GM23248 (cell line): ENCODE measurements around the gene GATAD2A. TPM values are rescaled to one million over a fixed set of nuclear protein-coding genes. Genes with fewer than 3 reads are reported as not detected.

Source experiments
- DNase-seq: peaks from one replicate; pipeline ENCODE4 v3.0.0-alpha.2; 2015
- H2AFZ ChIP-seq: fragments of 200-600 bp; sonication (generic); 2 replicates; pipeline ENCODE4 v1.6.1; 2016; ENCODE audit warnings: antibody characterized with exemption
- H3F3A ChIP-seq: fragments of 200-600 bp; sonication (generic); 2 replicates; pipeline ENCODE4 v1.6.1; 2016; ENCODE audit warnings: mild to moderate bottlenecking, antibody characterized with exemption, mixed run types; ENCODE audit not compliant: insufficient read depth
- H3K27ac ChIP-seq: fragments of 200-600 bp; sonication (generic); 2 replicates; pipeline ENCODE4 v1.5.1; 2016; ENCODE audit warnings: mild to moderate bottlenecking
- H3K27me3 ChIP-seq: fragments of 200-600 bp; sonication (generic); replicated peaks from 2 replicates; pipeline ENCODE4 v1.6.1; 2016; ENCODE audit warnings: mild to moderate bottlenecking; ENCODE audit not compliant: insufficient read depth
- H3K36me3 ChIP-seq: fragments of 200-600 bp; sonication (generic); 2 replicates; pipeline ENCODE4 v1.6.1; 2016; ENCODE audit warnings: low read depth, mild to moderate bottlenecking
- H3K4me1 ChIP-seq: fragments of 200-600 bp; sonication (generic); 2 replicates; pipeline ENCODE4 v1.6.1; 2016; ENCODE audit warnings: mild to moderate bottlenecking; ENCODE audit not compliant: insufficient read depth
- H3K4me2 ChIP-seq: fragments of 200-600 bp; sonication (generic); one replicate; pipeline ENCODE4 v1.6.1; 2016; ENCODE audit warnings: mild to moderate bottlenecking; ENCODE audit not compliant: unreplicated experiment
- H3K4me3 ChIP-seq: fragments of 200-600 bp; sonication (generic); 2 replicates; pipeline ENCODE4 v1.5.1; 2016; ENCODE audit warnings: mild to moderate bottlenecking
- H3K79me2 ChIP-seq: fragments of 200-600 bp; sonication (generic); 2 replicates; pipeline ENCODE4 v1.6.1; 2016; ENCODE audit warnings: mild to moderate bottlenecking; ENCODE audit not compliant: insufficient read depth
- H3K9ac ChIP-seq: fragments of 200-600 bp; sonication (generic); 2 replicates; pipeline ENCODE4 v1.6.1; 2016; ENCODE audit warnings: mild to moderate bottlenecking
- H3K9me2 ChIP-seq: fragments of 200-600 bp; sonication (generic); 2 replicates; pipeline ENCODE4 v1.6.1; 2016; ENCODE audit warnings: mixed run types, mild to moderate bottlenecking, moderate library complexity; ENCODE audit not compliant: insufficient read depth
- H3K9me3 ChIP-seq: fragments of 200-600 bp; sonication (generic); one replicate; pipeline ENCODE4 v1.6.1; 2017; ENCODE audit warnings: low read depth
- H4K20me1 ChIP-seq: fragments of 200-600 bp; sonication (generic); 2 replicates; pipeline ENCODE4 v1.6.0; 2016; ENCODE audit not compliant: insufficient read depth
- EZH2 ChIP-seq: fragments of 200-600 bp; sonication (generic); IDR thresholded peaks from 2 replicates; pipeline ENCODE4 v1.6.1; 2018; ENCODE audit warnings: antibody characterized with exemption, mild to moderate bottlenecking; ENCODE audit not compliant: insufficient read depth, poor library complexity, severe bottlenecking
- EZH2phosphoT487 ChIP-seq: fragments of 200-600 bp; sonication (generic); IDR thresholded peaks from 2 replicates; pipeline ENCODE4 v1.6.1; 2018; ENCODE audit warnings: antibody characterized with exemption, moderate library complexity, mild to moderate bottlenecking, low read depth; ENCODE audit not compliant: insufficient read depth
- WGBS, 2 experiments: methylation state at CpG; one replicate each; pipeline ENCODE4 v1.1.6; 2015 to 2017; ENCODE audit warnings: low lambda C conversion rate in 2 of 2, low coverage in 1 of 2; ENCODE audit errors: missing lambda C conversion rate in 2 of 2; 5-methylcytosine and 5-hydroxymethylcytosine counted together
- in situ Hi-C: fragments of 300-500 bp; cut with MboI; formaldehyde crosslinking; loops from 2 replicates; pipeline ENCODE4 v1.15.0; 2020
- polyA plus RNA-seq: library from polyadenylated mRNA; unstranded; fragments of >200 nt; fragmentation: Nextera tagmentation; extraction: Ambion mirVana; gene quantifications from 2 replicates; pipeline ENCODE4 v1.2.1, GENCODE V29; 2016
- total RNA-seq: library from RNA; depleted of rRNA; stranded (reverse); fragments of >200 nt; shearing (Covaris generic); gene quantifications from 2 replicates; pipeline ENCODE4 v1.2.3, GENCODE V29; 2014

Gene GATAD2A
- total and polyA plus RNA-seq, 2 experiments from 2014 or later, result 15.4 to 52.1 TPM

DNA sequence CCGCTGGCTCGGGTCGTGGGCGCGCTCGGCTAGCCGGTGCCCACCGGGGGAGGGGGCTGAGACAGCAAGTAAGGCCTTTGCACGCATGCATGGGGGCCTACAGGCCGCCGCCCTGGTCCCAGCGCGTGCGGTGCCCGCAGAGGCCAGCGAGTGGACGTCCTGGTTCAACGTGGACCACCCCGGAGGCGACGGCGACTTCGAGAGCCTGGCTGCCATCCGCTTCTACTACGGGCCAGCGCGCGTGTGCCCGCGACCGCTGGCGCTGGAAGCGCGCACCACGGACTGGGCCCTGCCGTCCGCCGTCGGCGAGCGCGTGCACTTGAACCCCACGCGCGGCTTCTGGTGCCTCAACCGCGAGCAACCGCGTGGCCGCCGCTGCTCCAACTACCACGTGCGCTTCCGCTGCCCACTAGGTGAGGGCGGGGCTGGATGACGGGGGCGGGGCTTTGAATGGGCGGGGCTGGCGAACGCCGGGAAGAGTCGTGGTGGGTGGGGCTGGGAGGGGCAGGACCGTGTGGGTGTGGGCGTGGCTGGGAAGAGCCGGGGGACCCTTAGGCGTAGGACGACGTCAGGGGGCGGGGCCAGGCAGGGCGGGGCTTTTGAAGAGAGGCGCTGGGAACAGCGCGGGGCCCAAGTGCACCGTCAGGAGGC is 134.7 kb downstream of the GATAD2A start:
- TF ChIP-seq EZH2 (no peak), EZH2phosphoT487 (no peak)
- WGBS, 2 experiments, result 19 to 40% methylated on average over 30 to 57 of the region's 74 CpGs
- no peaks in the 10 kb centered on the region for H4K20me1 ChIP-seq
- DNase-seq, result peak; percentile 77
- H3K9me3 ChIP-seq, result no peaks in the 10 kb centered on the region
- no peaks in the 10 kb centered on the region for H3K27me3 ChIP-seq
- H3K79me2 ChIP-seq, result no peaks in the 10 kb centered on the region
- H3K4me2 ChIP-seq, result no peak overlapping the region
- H3K27ac ChIP-seq, result no peak overlapping the region
- H3F3A ChIP-seq, result no peaks in the 10 kb centered on the region
- no peaks in the 10 kb centered on the region for H3K36me3 ChIP-seq
- no peaks in the 10 kb centered on the region for H3K9me2 ChIP-seq
- 0 out of 2 replicates have a peak overlapping the region, but pooled peaks have one; percentile 27 for H2AFZ ChIP-seq
- no peak overlapping the region for H3K9ac ChIP-seq
- no peaks in the 10 kb centered on the region for H3K4me1 ChIP-seq
- H3K4me3 ChIP-seq, result no peak overlapping the region
- in situ Hi-C loops, result loop anchor here (25.0 kb wide), 2 partner anchors 397 to 697 kb away; no protein-coding TSS in a partner anchor

DNA sequence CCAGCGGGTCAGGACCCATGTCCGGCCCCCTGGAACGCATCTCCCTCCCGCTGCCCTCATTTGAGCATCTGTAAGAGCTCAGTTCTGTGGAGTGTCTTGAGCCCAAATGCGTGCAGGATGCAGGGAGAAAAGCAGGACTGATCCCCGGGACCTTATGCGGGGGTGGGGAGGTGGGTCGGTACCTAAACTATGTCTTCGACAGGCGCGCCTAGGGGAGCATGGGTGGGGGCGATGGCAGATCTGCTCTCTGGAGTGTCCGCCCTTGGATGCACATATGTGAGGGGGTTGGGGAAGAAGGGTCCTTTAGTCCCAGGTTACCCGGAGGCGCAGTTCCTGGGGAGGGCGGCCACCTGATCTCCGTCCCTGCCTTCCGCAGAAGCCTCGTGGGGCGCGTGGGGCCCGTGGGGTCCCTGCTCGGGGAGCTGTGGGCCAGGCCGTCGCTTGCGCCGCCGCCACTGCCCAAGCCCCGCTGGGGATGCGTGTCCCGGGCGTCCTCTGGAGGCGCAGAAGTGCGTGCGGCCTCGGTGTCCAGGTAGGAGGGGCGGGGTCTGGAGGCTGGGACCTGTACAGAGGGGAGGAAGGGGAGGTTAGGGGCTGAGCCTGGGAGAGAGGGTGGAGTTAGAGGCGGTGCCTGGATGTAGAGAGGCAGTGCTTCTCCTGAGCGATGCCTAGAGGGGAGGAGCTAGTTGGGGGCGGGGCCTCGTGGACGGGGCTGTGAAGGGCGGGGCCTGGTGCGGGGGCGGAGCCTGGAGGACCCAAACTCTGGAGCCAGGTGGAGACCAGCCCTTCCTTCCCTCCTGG is 135.4 kb downstream of the GATAD2A start:
- H3K36me3 ChIP-seq, result no peaks in the 10 kb centered on the region
- peak overlapping the region; percentile 16; the same call in 1 of the 2 replicates for H3K4me3 ChIP-seq
- H3K79me2 ChIP-seq, result no peaks in the 10 kb centered on the region
- no peaks in the 10 kb centered on the region for H4K20me1 ChIP-seq
- WGBS, 2 experiments, result 10 to 11% methylated on average over 33 to 45 of the region's 45 CpGs
- no peaks in the 10 kb centered on the region for H3K27me3 ChIP-seq
- H3F3A ChIP-seq, result no peaks in the 10 kb centered on the region
- H3K9me2 ChIP-seq, result no peaks in the 10 kb centered on the region
- H2AFZ ChIP-seq, result 0 out of 2 replicates have a peak overlapping the region, but pooled peaks have one; percentile 27
- TF ChIP-seq EZH2 (no peak), EZH2phosphoT487 (no peak)
- peak; percentile 65 for DNase-seq
- no peaks in the 10 kb centered on the region for H3K9me3 ChIP-seq
- in situ Hi-C loops, result loop anchor here (25.0 kb wide), 2 partner anchors 396 to 696 kb away; no protein-coding TSS in a partner anchor
- H3K4me2 ChIP-seq, result no peak overlapping the region
- H3K9ac ChIP-seq, result no peak overlapping the region
- H3K27ac ChIP-seq, result no peak overlapping the region
- H3K4me1 ChIP-seq, result no peaks in the 10 kb centered on the region

DNA sequence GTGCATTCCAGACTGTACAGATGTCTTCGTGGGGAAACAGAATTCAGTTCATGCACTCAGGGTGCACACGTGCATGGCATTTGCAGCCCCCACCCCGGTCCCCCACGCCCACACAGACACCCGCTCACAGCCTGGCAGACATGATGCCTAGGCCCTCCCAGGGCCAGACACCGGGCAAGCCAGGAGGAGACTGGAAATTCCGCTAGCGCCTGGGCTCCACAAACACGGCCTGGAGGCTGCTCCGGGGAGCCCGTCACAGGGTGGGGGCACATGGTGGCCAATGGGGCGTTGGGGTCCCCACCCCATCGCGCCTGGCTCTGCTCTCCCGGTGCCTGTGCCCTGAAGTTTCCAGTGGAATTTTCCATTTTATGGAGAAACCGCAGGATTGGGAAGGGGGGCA is 136.1 kb downstream of the GATAD2A start:
- H3K79me2 ChIP-seq, result no peaks in the 10 kb centered on the region
- H2AFZ ChIP-seq, result no peak overlapping the region
- no peaks in the 10 kb centered on the region for H4K20me1 ChIP-seq
- TF ChIP-seq EZH2phosphoT487, result no peak
- TF ChIP-seq EZH2, result no peak
- H3K4me1 ChIP-seq, result no peaks in the 10 kb centered on the region
- no peaks in the 10 kb centered on the region for H3K36me3 ChIP-seq
- WGBS, 2 experiments, result 56 to 57% methylated on average over 16 of the region's 16 CpGs
- no peaks in the 10 kb centered on the region for H3K9me3 ChIP-seq
- no peak overlapping the region for H3K27ac ChIP-seq
- H3F3A ChIP-seq, result no peaks in the 10 kb centered on the region
- no peaks in the 10 kb centered on the region for H3K9me2 ChIP-seq
- in situ Hi-C loops, result loop anchor here (25.0 kb wide), 2 partner anchors 396 to 696 kb away; no protein-coding TSS in a partner anchor
- H3K4me2 ChIP-seq, result no peak overlapping the region
- DNase-seq, result no peak
- no peak overlapping the region for H3K4me3 ChIP-seq
- H3K27me3 ChIP-seq, result no peaks in the 10 kb centered on the region
- H3K9ac ChIP-seq, result no peak overlapping the region

DNA sequence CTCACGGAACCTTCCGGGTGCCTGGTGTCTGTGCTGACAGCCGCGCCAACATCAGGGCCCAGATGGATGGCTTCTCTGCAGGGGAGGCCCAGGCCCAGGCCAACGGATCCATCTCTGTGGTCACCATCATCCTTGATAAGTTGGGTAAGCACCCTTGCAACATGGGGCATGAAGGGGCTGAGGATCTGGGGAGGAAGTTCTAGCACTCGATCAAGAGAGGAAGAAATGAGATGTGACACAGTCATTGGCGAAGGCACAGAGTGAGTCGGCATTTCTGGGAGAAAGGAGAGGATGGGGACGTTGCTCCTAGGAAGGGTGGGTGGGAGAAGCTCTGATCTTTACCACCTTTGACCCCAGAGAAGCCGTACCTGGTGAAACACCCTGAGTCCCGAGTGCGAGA is 137.0 kb downstream of the GATAD2A start:
- Histone ChIP-seq H3K27me3 (no peaks in the 10 kb centered on the region), H2AFZ (no peak overlapping the region), H3K36me3 (no peaks in the 10 kb centered on the region), H3K9me3 (no peaks in the 10 kb centered on the region), H3K27ac (no peak overlapping the region), H3K4me2 (no peak overlapping the region), H3K79me2 (no peaks in the 10 kb centered on the region), H3K4me1 (no peaks in the 10 kb centered on the region), H3K4me3 (no peak overlapping the region), H4K20me1 (no peaks in the 10 kb centered on the region), H3F3A (no peaks in the 10 kb centered on the region), H3K9ac (no peak overlapping the region), H3K9me2 (no peaks in the 10 kb centered on the region)
- TF ChIP-seq EZH2 (no peak), EZH2phosphoT487 (no peak)
- no peak for DNase-seq
- in situ Hi-C loops, result loop anchor here (25.0 kb wide), 2 partner anchors 395 to 695 kb away; no protein-coding TSS in a partner anchor
- 86 to 89% methylated on average over 12 of the region's 12 CpGs for WGBS, 2 experiments
